HG03342 (cell line): ENCODE results near the gene RNASE8.

Experiments
- ATAC-seq: cut with Tn5 transposase; IDR thresholded peaks from one replicate; pipeline ENCODE4 v1.9.1; 2021; ENCODE audit warnings: mild to moderate bottlenecking, moderate library complexity; ENCODE audit not compliant: unreplicated experiment

Gene RNASE8

DNA sequence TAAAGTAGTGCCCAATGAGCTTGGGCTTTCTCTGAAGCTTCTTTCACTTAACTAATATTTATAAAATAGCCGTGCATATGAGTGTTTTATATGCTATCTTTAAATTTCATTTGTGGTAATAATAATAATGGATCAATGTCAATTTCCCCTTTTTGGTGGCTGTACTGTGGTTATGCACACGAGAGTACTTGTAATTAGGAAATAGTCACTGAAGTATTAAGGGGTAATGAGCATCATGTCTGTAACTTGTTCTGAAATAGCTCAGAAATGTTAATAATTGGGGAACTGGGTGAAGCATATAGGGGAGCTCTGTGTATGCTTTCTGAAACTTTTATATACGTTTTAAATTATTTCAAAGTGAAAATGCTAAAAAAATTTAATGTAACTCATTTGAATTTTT lies 7.0 kb upstream of the RNASE8 start:
- no peak for ATAC-seq

DNA sequence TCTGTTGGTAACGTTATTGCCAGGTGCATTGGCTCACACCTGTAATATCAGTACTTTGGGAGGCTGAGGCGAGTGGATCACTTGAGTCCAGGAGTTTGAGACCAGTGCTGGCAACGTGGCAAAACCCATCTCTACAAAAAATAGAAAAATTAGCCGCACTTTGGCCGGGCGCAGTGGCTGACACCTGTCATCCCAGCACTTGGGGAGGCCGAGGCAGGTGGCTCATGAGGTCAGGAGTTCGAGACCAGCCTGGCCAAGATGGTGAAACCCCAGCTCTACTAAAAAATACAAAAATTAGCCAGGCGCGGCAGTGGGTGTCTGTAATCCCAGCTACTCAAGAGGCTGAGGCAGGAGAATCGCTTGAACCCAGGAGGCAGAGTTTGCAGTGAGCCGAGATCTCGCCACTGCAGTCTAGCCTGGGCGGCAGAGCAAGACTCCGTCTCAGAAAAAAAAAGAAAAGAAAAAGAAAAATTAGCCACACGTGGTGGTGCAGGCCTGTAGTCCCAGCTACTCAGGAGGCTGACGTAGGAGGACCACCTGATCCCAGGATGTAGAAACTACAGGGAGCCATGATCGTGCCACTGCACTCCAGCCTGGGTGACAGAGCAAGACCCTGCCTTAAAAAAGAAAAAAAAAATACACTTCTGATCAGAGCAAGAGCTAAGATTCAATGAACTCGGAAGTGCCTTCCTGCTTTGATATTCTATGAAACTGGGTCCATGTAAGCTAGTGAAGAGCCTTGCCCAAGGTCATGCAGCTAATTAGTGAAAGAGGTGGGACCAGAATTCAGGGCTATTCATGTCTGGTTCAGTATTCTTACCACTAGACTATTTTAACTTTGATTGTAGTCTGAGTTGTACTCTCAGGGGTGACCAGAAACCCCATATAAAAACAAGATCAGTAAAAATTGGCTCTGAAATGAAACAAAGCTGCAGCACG lies 4.2 kb upstream of the RNASE8 start:
- ATAC-seq, result no peak

DNA sequence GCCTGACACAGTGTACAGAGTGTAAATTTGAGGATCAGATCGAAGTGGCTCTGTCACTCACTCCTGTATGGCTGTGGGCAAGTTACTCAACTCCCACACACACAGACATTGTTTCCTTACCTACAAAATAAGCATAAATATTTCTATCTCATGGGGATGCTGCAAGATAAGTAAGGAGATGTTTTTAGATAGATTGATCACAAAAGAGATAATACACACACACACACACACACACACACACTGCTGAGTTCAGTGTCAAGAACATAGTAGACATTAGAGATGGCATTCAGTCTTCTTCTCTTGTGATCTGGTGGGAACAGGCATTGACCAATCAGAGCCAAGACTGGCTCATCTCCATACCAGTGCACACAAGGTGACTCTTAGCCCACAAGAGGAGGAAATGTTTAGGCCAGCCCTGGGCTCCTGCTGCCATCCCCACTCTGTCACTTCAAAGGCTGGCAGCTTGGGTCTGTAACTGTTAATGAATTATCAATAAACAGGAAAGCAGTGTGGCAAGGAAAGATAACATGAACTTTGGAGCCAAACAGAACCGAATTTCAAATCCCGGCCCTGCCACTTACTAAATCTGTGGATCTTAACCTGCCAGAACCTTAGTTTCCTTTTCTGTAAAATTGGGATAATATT lies 3.4 kb upstream of the RNASE8 start:
- no peak for ATAC-seq

DNA sequence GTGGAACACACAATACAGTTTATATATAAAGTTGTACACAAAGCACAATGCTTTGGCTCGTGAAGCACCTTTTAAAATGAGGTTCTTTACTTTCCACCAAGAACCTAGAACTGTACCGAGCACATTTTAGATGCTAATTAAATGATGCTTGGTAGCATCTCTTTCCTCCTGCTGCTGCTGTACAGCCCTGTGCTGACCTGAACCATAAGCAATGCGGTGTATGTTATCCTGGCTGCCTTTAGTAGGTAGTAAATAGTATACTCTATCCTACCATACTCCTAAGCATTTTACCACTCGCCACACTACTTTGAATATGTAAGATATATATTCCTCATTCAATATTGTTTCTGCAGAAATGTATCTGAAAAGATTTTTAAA lies 2.9 kb upstream of the RNASE8 start:
- no peak for ATAC-seq

DNA sequence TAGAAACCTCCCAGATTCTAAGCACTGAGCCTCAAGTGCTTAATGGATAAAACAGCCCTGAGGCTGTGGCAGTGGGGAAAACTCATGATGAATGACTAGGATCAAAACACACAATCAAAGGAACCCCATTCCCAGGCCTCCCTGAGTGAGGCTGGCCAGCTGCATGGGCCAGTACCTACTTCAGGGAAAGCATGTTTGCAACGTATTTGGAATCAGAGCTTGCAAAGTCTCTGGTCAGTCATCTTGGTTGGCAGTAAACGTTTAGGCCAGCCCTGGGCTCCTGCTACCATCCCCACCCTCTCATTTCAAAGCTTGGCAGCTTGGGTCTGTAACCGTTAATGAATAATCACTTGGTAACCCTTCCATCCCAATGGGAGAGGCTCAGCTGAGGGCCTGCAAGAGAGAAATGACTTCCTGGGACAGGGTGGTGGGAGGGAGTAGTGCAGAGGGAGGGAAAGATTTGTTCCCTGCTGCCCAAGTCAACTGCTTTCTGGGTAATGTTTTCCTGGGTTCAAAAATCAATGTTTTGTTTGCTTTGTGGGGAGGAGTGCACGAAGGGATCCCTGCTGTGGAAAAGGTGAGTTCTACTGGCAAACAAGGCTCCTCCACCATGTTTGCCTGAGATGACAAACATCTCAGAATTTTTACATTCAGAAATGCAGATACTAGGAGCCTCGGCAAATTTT lies 2.0 kb upstream of the RNASE8 start:
- no peak for ATAC-seq

DNA sequence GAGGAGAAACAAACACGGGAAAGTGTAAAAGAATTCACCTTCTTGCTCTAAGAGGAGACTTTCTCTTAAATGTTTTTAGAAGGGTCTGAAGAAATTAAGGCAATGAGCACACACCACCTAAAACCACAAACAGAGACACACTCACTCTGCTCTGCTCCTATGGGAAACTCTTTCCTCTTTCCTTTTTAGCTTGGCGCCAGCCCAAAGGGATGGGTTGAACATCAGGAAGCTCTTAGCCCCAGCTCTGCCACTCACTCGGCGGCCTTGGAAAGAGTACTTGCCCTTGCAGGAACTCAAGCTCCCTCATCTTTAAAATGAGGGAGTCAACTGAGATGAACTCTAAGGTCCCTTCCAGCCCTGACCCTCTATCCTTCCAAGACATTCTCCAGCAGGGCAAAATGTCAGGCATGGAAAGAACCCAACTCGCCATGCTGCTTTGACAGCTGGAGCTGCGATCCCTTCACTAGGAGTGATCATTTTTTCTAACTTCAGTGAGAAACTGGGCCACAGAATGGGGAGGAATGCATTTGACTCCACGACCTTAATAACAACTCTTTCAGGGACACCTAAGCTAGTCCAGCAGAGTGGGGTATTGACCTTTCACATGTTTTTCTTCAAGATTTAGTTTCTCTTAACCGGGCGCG lies 980 bp upstream of the RNASE8 start:
- ATAC-seq, result no peak

DNA sequence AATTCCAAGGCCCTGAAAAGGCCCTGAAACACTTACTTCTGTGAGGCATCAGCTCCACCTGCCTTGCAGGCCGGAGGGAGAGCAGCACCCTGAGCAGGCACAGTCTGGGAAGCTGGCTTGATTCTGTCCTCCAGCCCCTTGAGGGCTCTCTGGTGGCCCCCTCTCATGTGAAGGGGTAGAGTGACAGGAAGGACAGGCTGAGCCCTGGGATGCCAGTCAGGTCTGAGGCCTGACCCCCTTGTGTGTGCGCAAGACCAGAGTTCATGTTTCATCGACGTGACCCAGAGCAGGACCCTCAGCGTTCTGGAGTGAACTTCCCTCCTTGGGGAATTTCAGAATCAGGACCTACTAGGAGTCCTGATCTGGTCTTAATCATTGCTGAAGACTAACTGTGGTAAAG lies 1.3 kb downstream of the RNASE8 start:
- no peak for ATAC-seq

DNA sequence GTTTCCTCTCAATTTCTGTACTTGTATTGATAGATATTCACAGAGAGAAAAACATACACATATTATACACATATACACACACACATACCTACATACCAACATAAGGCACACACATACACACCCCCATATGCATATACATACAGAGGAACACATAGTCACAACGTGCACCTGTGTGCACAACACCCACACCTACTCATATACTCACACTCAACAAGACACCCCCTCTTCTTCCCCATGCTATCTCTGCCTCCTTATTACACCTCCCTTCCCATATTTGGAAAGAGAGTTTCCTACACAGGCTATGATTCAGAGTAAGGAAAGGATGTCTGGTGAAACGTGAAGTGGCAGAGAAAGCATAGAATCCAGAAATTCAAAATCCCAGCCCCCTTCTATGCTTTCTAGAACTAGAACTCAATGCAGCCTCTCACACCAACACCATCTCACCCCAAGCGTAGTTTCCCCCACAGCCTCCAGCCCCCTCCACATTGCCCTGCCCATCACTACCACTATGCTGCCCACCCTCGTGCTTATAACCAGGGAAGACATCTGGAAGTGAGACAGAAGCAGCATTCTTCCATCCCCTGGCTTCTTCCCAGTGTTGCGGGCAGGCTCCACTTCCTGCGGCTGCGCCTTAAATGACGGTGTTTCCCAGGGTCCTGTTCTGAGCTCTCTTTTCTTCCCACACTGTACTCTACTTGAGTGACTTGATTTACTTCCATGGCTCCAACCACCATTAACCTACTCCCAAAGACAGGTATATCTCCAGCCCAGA lies 2.4 kb downstream of the RNASE8 start:
- ATAC-seq, result no peak

DNA sequence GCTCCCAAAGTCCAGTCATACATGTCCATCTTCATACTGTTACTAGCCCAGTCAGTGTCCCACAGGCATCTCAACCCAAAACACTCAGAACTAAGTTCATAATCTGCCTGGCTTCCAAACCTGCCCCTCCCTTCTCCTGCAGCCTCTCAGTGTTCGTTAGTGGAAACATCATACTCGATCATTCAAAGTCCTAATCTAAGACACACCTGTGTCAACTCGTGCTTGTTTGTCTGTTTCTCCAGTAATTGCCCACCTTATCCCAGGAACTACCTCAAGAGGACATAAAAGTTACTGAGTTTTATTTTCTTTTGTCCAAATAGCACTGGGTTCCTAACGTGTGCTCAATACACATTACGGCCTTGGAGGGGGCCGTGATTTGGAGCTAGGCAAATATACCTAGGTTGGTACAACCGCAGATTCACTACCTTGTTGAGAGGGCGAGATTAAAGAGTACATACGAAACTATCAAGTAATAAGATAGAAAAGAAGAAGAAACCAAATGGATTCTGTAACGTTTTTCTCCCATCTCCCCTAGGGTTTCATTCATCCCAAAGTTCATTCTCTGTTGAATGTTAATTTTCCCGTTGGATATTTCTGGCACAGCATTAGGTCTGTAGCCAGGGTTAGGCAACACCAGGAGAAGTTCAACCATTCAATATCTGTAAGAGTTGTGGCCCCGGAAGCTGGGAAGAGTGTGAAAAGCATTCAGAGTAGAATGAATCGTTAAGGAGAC lies 3.2 kb downstream of the RNASE8 start:
- no peak for ATAC-seq

DNA sequence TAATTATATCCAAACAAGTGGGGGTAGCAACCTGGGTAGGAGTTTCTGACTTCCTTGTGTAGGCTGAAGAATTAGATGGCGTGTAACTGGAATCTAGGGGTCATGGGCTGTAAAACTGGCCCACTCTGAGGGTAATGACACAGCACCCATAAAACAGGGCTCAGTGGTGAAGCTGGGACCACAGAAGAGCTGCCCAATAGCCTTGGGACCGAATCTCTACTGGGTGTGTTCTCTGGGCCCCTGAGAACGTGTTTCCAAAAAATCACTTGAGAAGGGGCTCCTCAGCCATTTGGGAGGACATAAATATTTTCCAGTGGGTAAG lies 3.7 kb downstream of the RNASE8 start:
- no peak for ATAC-seq

DNA sequence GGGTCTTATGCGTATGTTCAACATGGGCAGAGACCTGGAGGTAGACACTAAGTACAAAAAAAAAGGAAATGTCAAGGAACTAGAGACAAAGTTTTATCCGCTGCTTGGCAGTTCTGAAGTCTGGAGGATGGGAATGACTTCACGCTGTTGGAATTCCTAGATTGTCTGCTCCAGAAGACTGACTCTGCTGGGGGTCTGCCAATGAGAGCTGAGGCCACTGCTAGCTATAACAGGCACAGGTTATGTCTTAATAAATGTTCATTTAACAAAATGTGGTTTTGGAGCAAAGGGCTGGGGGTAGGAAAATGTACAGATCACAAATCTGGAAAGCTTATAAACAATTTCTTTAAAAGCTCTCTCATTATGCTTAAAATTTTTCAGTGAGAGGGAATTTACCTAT lies 5.9 kb downstream of the RNASE8 start:
- ATAC-seq, result no peak

DNA sequence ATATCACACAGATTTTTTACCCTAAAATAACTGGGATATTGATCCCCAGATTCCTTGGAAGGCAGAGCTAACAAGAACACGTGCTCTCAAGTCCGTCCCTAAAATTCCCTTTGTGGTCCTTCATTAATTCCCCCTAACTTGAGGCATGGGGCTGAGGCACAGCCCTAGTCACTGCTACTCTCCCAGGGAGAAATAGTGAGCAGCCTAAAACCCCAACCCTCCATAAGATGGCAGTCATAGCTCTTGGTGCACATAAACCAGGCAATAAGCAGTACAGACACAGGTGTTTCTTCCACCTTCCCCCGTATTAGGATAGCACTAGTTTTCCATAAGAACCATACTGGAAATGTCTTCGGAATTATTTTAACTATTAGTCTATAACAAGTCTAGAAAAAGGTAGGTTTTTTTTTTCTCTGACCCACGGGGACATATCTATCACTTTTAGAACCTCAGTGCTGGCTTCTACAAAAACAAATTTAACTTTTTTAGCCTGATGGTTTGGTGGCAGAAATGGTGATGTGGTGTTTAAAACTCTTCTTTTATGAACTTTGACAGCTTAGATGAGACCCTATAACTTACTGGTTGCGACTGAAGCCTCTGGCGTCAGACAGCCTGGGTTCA lies 9.4 kb downstream of the RNASE8 start:
- ATAC-seq, result no peak

DNA sequence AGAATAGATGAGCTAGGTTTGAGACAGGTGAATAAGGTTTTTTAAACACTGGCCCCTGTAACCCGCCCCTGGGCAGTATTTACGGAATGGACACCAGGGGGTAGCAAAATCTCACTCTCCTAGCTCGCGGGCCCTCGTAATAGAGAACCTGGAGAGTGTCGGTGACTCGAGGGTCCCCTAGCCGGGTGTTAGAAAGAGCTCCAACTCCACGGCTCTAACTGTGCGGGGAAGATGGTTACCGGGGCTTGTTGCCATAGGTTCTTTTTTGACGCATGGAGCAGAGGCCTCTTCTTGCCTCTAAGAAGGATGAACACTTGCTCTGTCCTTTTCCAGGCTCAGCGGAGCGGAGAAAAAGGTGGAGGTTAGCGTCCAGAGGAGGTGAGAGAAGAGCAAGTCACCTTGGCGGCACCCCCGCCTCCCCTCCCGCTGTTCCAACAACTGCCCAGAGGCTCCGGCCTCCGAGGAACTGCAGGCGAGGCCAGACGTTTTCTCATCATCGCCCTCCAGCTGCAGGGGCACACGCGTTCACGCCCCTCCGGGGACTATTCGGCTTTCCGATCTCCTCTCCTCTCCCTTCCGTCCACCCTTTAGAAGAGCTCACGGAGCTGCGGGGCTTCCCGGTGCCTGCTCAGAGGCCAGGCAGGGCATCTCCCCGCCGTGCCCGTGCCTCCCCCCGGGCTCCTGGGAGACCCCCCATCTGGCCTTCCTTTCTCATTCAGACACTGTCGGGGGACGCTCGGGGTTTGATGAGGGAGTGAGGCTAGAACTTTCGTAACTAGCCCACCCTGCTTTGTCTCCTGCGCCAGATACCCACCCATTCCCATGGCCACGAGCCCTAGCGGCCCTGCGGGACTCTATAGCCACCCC lies 11.1 kb downstream of the RNASE8 start:
- ATAC-seq, result no peak

DNA sequence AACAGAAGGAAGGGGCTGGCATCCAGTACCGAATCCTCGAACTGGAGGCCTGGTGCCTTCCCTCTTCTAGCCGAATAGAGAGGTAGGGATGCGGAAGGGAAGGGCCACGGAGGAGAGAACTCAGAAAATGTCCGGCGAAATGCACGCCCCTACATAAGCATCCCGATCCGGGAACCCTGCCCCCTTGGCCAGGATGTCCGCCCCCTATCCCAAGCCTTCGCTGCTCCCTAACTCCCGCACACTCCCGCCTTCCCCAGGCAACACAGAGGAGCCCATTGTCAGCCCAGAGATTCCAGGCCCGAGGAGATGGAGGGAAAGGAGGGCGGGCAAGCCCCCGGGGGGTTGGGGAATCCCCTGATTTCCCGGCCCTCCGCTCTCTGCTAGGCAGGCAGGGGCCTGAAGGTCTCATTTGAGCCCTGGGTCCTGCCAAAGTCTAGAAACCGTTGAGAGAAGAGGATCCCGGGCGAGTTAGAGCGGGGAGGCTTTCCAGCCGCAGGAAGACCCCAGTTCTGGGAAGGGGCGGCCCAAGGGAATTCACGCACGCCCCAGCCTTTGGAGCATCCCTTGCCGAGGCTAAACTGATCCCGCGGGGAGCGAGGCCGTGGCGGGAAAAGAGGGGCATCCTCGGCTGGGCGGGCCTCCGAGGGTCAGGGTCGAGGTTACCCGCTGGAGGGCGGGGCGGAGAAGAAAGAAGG lies 11.9 kb downstream of the RNASE8 start:
- no peak for ATAC-seq

DNA sequence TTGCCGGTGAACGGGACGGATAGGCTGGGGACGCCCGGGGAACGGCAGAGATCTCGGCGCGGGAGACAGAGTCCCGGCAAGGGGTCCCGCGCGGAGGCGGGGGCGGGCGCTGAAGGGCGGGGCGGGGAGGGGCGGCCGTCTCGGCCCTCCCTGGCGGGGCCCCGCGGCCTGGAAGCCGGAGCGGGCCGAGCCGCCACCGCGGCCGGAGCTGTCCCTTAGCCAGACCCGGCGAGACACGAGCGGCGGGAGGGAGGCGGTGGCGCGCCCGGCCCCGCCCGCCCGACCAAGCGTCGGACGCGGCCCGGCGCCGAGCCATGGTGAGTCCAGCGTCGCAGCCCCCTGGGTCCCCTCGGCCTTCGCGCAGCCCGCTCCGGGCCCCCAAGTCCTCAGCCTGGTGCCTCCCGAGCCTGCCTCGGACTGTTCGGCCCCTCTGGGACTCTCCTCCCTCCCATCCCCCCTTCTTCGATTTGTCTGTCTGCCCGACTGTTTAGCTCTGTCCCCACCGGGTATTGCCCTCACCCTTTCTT lies 12.5 kb downstream of the RNASE8 start, which contains the start of gene ARHGEF40:
Gene ARHGEF40, plus strand, starts transcription at position 222 of the 527 bp plus-strand sequence. Its CDS starts 93 bp downstream, at position 315.
- ATAC-seq, result no peak

DNA sequence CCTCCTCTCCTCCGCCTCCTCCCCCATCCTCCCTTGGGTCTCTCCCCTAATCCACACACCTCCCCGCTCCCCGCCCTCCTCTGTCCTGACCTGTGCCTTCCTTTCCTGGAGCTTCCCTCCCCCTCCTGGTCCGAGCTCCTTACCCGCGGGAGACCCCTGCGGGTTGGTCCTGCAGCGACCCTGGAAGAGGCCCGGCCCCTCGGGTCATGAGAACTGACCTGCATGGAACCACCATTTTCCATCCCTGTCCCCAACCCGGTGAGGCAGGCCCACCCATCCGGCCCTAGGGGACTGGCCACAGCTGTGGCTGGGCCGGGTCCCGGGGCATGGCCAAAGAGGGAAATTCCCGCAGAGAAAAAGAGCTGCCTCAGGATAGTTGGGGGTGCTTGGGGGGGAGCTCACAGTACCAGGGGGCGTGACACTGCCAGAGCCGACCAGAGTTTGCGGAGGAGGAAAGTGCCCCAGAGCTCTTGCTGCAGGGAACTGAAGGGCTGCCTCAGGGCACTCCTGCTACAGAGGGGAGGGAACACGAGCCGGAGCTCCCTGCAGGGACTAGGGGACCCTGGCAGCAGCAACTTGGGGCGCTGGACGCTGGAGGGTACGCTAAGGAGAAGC lies 13.1 kb downstream of the RNASE8 start:
- ATAC-seq, result peak; percentile 2
